Measurements from ENCODE around the gene PTMS.

DNA sequence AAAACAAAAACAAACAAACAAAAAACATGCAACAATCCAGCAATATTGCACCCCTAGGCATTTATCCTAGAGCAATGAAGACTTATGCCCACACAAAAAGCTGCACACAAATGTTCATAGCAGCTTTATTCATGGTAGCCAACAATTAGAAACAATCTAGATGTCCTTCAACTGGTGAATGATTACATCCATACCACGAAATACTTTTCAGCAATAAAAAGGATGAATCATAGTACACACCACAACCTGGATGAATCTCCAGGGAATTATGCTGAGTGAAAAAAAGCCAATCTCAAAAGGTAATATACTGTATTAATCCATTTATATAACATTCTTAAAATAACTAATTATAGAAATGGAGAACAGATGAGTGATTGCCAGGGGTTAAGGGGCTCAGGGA, 41.0 kb downstream of the PTMS start:
- TF ChIP-seq EP300 (IDR thresholded peaks at IDR 0.05) (no peak), POLR2A (IDR thresholded peaks at IDR 0.05) (no peak), POLR2AphosphoS5 (IDR thresholded peaks at IDR 0.05) (no peak)
- TF ChIP-seq, protein P1, sequence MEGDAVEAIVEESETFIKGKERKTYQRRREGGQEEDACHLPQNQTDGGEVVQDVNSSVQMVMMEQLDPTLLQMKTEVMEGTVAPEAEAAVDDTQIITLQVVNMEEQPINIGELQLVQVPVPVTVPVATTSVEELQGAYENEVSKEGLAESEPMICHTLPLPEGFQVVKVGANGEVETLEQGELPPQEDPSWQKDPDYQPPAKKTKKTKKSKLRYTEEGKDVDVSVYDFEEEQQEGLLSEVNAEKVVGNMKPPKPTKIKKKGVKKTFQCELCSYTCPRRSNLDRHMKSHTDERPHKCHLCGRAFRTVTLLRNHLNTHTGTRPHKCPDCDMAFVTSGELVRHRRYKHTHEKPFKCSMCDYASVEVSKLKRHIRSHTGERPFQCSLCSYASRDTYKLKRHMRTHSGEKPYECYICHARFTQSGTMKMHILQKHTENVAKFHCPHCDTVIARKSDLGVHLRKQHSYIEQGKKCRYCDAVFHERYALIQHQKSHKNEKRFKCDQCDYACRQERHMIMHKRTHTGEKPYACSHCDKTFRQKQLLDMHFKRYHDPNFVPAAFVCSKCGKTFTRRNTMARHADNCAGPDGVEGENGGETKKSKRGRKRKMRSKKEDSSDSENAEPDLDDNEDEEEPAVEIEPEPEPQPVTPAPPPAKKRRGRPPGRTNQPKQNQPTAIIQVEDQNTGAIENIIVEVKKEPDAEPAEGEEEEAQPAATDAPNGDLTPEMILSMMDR (IDR thresholded peaks at IDR 0.05), result no peak
